K562 (cell line): ENCODE results near the gene RHOC. TPM values are rescaled to one million over a fixed set of nuclear protein-coding genes. Genes with fewer than 3 reads are reported as not detected.
A peak's percentile ranks its signal among the peaks of the same experiment; 100 is the strongest.

Experiments
- ATAC-seq: fragments of 200-7000 bp; cut with Tn5 transposase; 3 replicates; pipeline ENCODE4 v1.9.1; 2020; ENCODE audit warnings: moderate library complexity
- BruUV-seq: library from RNA; stranded (reverse); fragments of 400-500 nt; replicated peaks from 2 replicates; lab custom pipeline; 2021; lab: Mats Ljungman, UMichigan
- CTCF ChIA-PET: fragments of 300-600 bp; formaldehyde crosslinking; extraction: SDS; loops from one replicate; lab custom pipeline; 2021; ENCODE audit warnings: low intra/inter-chr PET ratio; lab: Yijun Ruan, JAX
- POLR2A ChIA-PET: fragments of 300-600, 350-650 bp; sonication (Branson Sonifier 250); formaldehyde crosslinking; extraction: SDS; loops from one replicate; lab custom pipeline; 2021; ENCODE audit warnings: antibody characterized with exemption, inconsistent platforms; lab: Yijun Ruan, JAX
- DNase-seq, 4 experiments: peaks; one replicate each; pipeline versions ENCODE4 v3.0.0 to v3.0.0-alpha.2; 2011 to 2018; ENCODE audit warnings: low spot score in 3 of 4, mixed read lengths in 3 of 4; ENCODE audit errors: extremely low read depth in 1 of 4
- FAIRE-seq: peaks from 2 replicates; lab custom pipeline; 2011; peaks lifted over from hg19 to GRCh38; lab: Jason Lieb, UNC
- H2AFZ ChIP-seq: 2 replicates; pipeline ENCODE4 v1.6.0; 2011; ENCODE audit warnings: low read depth, low read length, control low read depth, inconsistent platforms
- H3K27ac ChIP-seq: fragments of 200-600 bp; 3 replicates; pipeline ENCODE4 v1.8.0; 2011; ENCODE audit warnings: low read depth, mild to moderate bottlenecking, control low read depth, inconsistent platforms, low read length, moderate library complexity, mixed read lengths; ENCODE audit errors: extremely low read depth
- H3K27me3 ChIP-seq, 2 experiments: fragments of 300-600 bp in 1 of 2; 2 replicates in 1 of 2; 3 replicates in 1 of 2; pipeline versions ENCODE4 v1.6.0 to v1.8.0; 2011; ENCODE audit warnings: inconsistent platforms in 2 of 2, low read length in 2 of 2, mild to moderate bottlenecking in 1 of 2, mixed read lengths in 1 of 2, moderate library complexity in 1 of 2; ENCODE audit not compliant: control insufficient read depth in 2 of 2, insufficient read depth in 2 of 2
- H3K36me3 ChIP-seq: fragments of 300-600 bp; 3 replicates; pipeline ENCODE4 v1.8.0; 2011; ENCODE audit warnings: mild to moderate bottlenecking, low read length, inconsistent platforms; ENCODE audit not compliant: control insufficient read depth, insufficient read depth
- H3K4me1 ChIP-seq, 2 experiments: fragments of 200-600 bp in 1 of 2; replicated peaks in 1 of 2; 2 replicates in 1 of 2; 3 replicates in 1 of 2; pipeline versions ENCODE4 v1.5.1 to v1.8.0; 2011; ENCODE audit warnings: inconsistent platforms in 2 of 2, low read length in 2 of 2, mild to moderate bottlenecking in 1 of 2, mixed read lengths in 1 of 2, moderate library complexity in 1 of 2; ENCODE audit not compliant: control insufficient read depth in 2 of 2, insufficient read depth in 2 of 2
- H3K4me2 ChIP-seq: 2 replicates; pipeline ENCODE4 v1.6.1; 2011; ENCODE audit warnings: low read length, control low read depth, inconsistent platforms, mixed read lengths; ENCODE audit not compliant: insufficient read depth
- H3K4me3 ChIP-seq: fragments of 200-600 bp; sonication (generic), shearing (Covaris generic); 2 replicates; pipeline ENCODE4 v1.5.1; 2016; ENCODE audit warnings: control low read depth, inconsistent platforms
- H3K79me2 ChIP-seq: fragments of 200-600 bp; 3 replicates; pipeline ENCODE4 v1.8.0; 2011; ENCODE audit warnings: low read length, inconsistent platforms; ENCODE audit not compliant: control insufficient read depth, insufficient read depth
- H3K9ac ChIP-seq, 2 experiments: 2 replicates each; pipeline versions ENCODE4 v1.6.0 to v1.6.1; 2011; ENCODE audit warnings: low read depth in 2 of 2, low read length in 2 of 2, control low read depth in 1 of 2, inconsistent platforms in 1 of 2, mild to moderate bottlenecking in 1 of 2, mixed read lengths in 1 of 2; ENCODE audit not compliant: insufficient read depth in 1 of 2
- H3K9me1 ChIP-seq: one replicate; pipeline ENCODE4 v1.6.0; 2011; ENCODE audit warnings: inconsistent platforms, mild to moderate bottlenecking, low read length, moderate library complexity; ENCODE audit not compliant: control insufficient read depth, insufficient read depth
- H3K9me3 ChIP-seq: replicated peaks from 2 replicates; pipeline ENCODE4 v1.5.1; 2011; ENCODE audit warnings: low read depth, low read length, inconsistent platforms; ENCODE audit not compliant: control insufficient read depth, insufficient read depth
- H4K20me1 ChIP-seq: replicated peaks from 2 replicates; pipeline ENCODE4 v1.6.1; 2011; ENCODE audit warnings: low read length, inconsistent platforms, mixed read lengths; ENCODE audit not compliant: control insufficient read depth, insufficient read depth
- MGA ChIP-seq: fragments of 450-650 bp; IDR thresholded peaks from 2 replicates; pipeline ENCODE4 v1.6.1; 2016; ENCODE audit warnings: mild to moderate bottlenecking, moderate library complexity
- STAT6 ChIP-seq: sonication (generic); formaldehyde crosslinking; IDR thresholded peaks from 2 replicates; pipeline ENCODE4 v1.8.1; 2023; ENCODE audit warnings: mild to moderate bottlenecking, missing genetic modification reagents
- TFE3 ChIP-seq: fragments of 450-650 bp; formaldehyde crosslinking; IDR thresholded peaks from 2 replicates; pipeline ENCODE4 v1.4.0; 2020; ENCODE audit warnings: mild to moderate bottlenecking, mixed read lengths
- ZNF174 ChIP-seq: fragments of 250-450 bp; sonication (Bioruptor Pico); IDR thresholded peaks from 2 replicates; pipeline ENCODE4 v1.4.0; 2020; ENCODE audit warnings: mild to moderate bottlenecking
- WGBS: fragments of 100-300 bp; shearing (Covaris generic); methylation state at CpG from one replicate; pipeline ENCODE4 v1.1.6; 2016; ENCODE audit warnings: low coverage, mixed read lengths; ENCODE audit not compliant: insufficient coverage; ENCODE audit errors: missing lambda C conversion rate; 5-methylcytosine and 5-hydroxymethylcytosine counted together
- in situ Hi-C: fragments of 300-500 bp; cut with MboI; formaldehyde crosslinking; loops from 4 replicates; pipeline ENCODE4 v1.15.0; 2018; ENCODE audit warnings: inconsistent platforms, mixed read lengths
- intact Hi-C: fragments of 100-400 bp; cut with micrococcal nuclease; formaldehyde crosslinking; loops from 2 replicates; pipeline ENCODE4 v1.14.2; 2022
- polyA plus RNA-seq, 8 experiments: library from polyadenylated mRNA; depleted of rRNA in 4 of 8; stranded (reverse) in 5 of 8; unstranded in 3 of 8; fragments of >200 nt; fragmentation: Nextera tagmentation in 2 of 8; fragmentation: Illumina TruSeq in 1 of 8; extraction: Ambion mirVana in 2 of 8; extraction: Trizol in 1 of 8; gene quantifications; 2 replicates each; pipeline versions ENCODE4 v1.2.1 to v1.2.3, GENCODE V29; 2011 to 2014; ENCODE audit warnings: inconsistent platforms in 1 of 8, missing spikeins in 1 of 8
- total RNA-seq, 7 experiments: library from RNA; depleted of rRNA in 6 of 7; stranded (reverse); fragments of >200 nt in 6 of 7; fragmentation: Illumina TruSeq in 2 of 7; extraction: Trizol in 2 of 7; gene quantifications; 2 replicates each; pipeline versions ENCODE4 v1.2.1 to v1.2.3, GENCODE V29; 2011 to 2021; ENCODE audit warnings: low replicate concordance in 1 of 7

RHOC gene
- total and polyA plus RNA-seq, 9 of the 15 experiments (the other 6 are each of a cell fraction or from before 2014, with no cell fraction given): 35.2 to 364 (median 204) TPM

GRCh38 chr1:112737573-112737972 lies 30.6 kb upstream of the RHOC start:
- Histone ChIP-seq H3K79me2 (no peaks in the 10 kb centered on the region), H3K9me1 (no peaks in the 10 kb centered on the region), H3K9me3 (no peaks in the 10 kb centered on the region), H3K4me3 (no peak overlapping the region), H2AFZ (no peak overlapping the region), H3K27ac (no peak overlapping the region), H3K36me3 (no peaks in the 10 kb centered on the region), H3K4me2 (no peak overlapping the region), H3K9ac (no peak overlapping the region), H3K27me3 (peaks cover 29 to 31% of the 10 kb centered on the region in 2 experiments), H3K4me1 (no peaks in the 10 kb centered on the region), H4K20me1 (no peaks in the 10 kb centered on the region)
- CTCF ChIA-PET: no interaction called here
- intact Hi-C loops (no loop called here), in situ Hi-C loops (no loop called here)
- ATAC-seq: peak; percentile 62; the same call in 2 of the 3 replicates
- POLR2A ChIA-PET: no interaction called here
- BruUV-seq: no TSS peak
- 4% methylated on average over 3 of the region's 3 CpGs for WGBS
- FAIRE-seq: peak; percentile 29
- DNase-seq: no peak
- TF ChIP-seq ZNF174 (no peak), TFE3 (no peak), STAT6 (CRISPR knock-in tag) (no peak), MGA (no peak)
